Suppressor macrophage (primary cell): ENCODE results near the gene BRD7.

Source experiments
- DNase-seq, 4 experiments: peaks; one replicate each; pipeline ENCODE4 v3.0.0-alpha.2; 2020 to 2022

BRD7 gene

DNA sequence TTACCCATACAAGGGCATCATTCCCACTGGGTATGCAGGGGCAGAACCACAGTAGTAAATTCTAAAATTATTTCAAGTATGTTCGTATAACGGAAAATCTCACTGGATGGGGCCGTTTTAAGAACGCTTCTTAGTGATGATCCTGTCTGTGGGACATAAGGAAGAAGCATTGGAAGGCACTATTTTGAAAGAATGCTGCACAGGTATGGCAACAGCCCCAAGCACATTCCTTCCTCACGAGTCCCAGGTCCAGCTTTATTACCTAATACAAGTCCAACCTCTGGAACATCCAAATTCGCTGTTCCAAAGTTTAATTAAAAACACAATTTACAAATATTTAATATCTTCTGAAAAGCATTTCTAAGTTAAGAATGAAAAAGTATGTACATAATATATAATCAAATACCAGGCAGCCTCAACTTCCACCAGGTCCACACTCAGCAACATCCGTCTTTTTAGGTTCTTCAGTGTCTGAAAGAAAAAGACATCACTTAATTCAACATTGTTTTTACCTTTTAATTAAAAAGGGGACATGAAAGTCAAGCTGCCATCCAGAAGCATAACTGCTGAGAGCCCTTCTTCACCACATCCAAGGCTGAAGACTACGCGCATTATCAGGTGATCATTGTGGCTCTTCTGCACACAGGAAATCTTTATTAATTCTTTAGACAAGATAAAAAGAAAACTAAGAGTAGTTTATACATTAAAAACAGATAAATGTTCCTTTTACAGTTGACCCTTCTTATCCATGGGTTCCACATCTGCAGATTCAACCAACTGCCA lies 49.8 kb downstream of the BRD7 start:
- no peak for DNase-seq

DNA sequence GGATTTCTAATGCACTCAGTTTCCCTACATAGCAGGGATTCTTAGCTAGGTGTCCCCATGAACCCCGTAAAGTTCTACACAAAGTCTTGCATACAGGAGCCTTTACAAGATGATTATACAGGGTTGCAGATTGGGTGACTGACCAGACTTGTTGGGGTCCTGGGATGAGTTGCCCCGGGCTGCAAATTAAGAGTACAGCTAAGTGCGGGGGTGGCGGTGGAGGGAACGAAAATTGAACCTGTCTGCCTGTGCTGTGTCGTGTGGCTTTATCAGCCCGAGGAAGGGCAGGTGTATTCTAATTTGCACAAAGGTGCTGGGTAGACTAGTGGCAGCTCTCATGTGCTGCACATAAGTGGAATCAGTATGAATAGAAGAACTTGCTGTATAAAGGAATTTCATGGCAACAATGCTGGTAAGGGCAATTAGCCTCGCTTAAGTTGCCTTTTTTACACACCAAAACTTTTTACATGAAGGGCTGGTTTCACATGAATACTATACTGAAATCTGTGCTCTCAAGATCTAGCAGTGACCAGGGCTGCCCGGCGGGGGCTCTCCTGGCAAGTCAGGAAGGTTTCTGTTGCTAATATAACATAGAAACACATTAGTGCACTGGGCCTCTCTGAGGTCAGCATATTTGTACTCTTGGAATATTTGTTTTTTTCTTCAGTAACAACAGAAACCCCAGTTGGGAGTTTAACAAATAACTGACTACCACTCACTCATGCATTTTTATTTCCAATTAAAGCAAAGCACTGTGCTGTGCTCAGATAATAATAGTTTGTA lies 51.7 kb downstream of the BRD7 start:
- DNase-seq = no peak

GRCh38 chr16:50316102-50316847 lies 52.5 kb downstream of the BRD7 start:
- DNase-seq = no peak

DNA sequence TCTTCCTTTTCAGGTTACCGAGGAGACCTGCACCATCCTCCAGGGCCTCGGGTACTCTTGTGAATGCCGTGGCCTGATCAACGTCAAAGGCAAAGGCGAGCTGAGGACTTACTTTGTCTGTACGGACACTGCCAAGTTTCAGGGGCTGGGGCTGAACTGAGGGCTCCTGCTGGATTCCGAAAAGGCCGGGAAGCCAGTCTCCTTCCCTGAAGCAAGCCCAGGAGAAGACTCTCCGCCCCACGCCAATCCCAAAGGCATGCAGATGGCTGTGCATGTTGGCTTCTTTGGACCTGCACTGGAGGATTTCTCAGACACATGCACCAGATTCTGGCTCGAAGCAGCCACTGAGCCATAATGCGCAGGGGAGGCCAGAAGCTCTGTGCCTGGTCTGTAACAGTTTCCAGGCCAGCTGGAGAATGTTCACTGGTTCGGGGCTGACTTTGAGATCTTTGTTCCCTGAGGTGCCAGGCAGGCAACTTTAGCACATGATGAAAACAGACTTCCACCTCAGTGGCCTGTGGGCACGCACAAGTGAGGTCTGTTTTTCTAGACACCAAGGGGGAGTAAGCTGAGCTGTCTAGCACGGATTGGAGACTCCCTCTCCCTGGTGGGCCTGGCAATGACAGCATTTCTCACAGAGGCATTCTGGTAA lies 53.3 kb downstream of the BRD7 start:
- DNase-seq = no peak

DNA sequence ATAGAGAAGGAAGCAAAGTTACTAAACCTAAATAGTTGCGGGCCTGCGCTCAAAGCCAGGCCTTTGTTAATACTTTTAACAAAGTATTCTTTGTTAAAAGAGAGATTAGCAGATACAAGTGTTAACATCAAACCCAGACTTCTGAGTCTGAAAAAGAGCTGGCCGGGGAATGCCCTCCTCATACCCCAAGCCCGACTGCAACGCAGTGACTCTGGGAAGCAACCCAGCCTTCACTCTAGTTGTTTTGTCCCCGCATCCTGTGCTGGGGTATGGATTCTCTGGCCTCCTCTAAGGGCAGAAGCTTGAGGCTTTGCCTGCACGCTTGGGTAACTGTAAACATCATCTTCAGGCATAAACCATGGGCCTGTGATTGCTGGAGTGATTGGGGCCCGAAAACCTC lies 54.1 kb downstream of the BRD7 start:
- no peak for DNase-seq

GRCh38 chr16:50313596-50314478 lies 55.0 kb downstream of the BRD7 start:
- peak; percentile 89 to 94 (median 93) for DNase-seq

- DNase-seq = no peak
Measured at GRCh38 chr16:50311891-50312501, 56.8 kb downstream of the BRD7 start.

GRCh38 chr16:50311134-50311528 lies 57.7 kb downstream of the BRD7 start:
- no peak for DNase-seq

DNA sequence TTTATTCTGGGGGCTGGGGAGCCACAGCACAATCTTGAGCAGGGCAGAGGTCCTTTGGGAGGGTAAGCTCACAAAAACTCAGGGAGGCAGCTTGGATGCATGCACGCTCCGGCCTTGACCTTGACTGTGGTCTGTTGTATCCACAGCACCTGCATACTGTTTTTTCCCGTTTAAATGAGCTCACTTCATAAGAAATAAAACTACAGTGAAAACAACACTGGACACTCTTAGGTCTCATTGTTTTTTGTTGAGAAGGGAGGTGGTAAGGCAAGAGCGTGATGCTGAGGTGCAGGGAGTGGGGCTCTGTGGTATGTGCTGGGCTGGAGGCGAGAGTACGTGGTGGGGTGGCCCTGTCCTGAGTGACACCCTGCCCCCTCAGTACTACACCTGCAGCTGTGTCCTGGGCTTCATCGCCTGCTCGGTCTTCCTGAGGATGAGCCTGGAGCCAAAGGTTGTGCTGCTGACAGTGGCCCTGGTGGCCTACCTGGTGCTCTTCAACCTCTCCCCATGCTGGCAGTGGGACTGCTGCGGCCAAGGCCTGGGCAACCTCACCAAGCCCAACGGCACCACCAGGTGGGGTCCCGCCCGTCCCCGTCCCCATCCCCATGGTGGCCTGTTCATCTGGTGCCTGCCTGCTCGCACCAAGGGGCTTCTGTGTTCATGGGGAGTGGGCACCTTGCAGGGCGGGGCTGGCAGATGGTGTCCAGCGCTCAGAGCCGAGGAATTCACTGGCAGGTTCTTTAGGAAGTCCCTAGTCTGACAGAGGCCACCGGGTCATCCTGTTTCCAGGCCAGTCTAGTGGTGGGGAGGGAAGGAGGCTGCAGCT lies 58.3 kb downstream of the BRD7 start:
- no peak for DNase-seq

- DNase-seq = no peak
Measured at GRCh38 chr16:50309527-50310307, 59.1 kb downstream of the BRD7 start.

- DNase-seq = no peak
Measured at GRCh38 chr16:50309156-50309526, 59.6 kb downstream of the BRD7 start.

DNA sequence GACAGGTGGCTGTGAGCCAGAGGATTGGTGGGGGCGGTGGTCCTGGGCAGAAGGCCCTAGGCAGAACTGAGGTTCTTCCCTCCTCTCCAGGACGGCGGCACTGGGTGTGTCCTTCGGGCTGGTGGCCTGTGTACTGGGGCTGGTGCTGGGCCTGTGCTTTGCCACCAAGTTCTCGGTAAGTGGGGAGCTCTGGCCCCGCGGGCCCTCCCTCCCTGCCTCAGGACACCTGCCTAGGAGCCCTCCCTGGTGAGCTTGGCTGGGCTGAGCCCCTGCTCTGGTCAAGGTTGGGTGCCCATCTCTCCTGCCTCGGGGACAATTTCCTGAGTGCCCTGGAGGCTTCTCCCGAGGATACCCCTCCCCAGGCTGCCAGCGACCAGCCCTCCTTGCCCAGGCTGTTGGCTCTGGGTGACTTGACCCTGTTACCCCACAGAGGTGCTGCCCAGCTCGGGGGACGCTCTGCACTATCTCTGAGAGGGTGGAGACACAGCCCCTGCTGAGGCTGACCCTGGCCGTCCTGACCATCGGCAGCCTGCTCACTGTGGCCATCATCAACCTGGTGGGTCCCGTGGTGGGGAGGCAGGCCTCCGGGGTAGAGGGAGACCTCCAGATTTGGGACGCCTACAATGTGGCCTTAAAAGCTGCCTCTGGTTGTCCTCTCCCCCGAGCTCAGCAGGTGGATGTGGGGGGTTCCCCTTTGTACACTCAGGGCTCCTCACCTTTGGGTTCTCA lies 60.4 kb downstream of the BRD7 start:
- DNase-seq = no peak

GRCh38 chr16:50306287-50306686 lies 62.5 kb downstream of the BRD7 start:
- DNase-seq = no peak

- no peak for DNase-seq
Measured at GRCh38 chr16:50305441-50306061, 63.2 kb downstream of the BRD7 start.

- no peak for DNase-seq
Measured at GRCh38 chr16:50304467-50305440, 64.0 kb downstream of the BRD7 start.

DNA sequence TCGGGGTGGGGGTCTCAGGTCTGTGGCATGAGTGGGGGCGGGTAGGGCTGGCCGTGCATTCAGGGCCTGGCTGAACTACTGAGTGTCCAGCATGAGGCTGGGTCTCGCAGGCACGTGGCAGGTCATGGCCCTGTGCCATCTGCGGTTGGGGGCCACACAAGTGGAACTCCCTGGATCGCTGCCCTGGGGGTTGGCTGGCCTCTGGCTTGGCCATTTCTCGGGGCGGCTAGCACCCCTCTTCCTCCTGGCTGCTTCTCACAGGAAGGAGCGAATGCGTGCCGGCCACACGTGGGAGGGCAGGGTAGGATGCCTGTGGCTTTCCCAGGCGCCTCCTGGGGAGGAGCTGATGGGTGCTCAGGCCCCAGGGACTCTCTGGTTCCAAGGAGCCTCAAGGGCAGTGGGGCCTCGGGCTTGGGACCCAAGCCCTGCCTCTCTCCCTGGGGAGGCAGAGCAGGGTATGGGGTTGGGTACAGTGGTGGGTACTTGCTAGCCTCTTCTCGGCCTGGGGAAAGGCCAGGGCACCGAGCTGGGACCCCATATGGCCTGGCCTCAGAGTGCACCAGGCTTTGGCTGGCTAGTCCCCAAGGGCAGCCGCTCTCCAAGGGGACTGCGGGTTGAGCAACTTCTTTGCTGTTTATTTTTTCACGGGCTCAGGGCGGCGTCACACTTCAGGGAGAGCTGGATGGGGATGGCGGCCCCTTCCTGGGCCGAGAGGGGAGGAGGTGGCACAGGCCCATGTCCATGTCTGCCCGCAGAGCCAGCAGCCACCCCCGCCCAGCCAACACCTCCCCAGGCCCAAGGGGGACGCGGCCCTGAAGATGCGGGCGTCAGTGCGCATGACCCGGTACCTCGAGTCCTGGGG lies 65.0 kb downstream of the BRD7 start:
- no peak for DNase-seq
